Stimulated activated naive CD4-positive, alpha-beta T cell (primary cell): Measurements from ENCODE around the gene NUAK1.

Experiments used
- DNase-seq, 6 experiments: peaks; one replicate each; lab custom pipeline; 2025; lab: John Stamatoyannopoulos, UW

NUAK1 gene

DNA sequence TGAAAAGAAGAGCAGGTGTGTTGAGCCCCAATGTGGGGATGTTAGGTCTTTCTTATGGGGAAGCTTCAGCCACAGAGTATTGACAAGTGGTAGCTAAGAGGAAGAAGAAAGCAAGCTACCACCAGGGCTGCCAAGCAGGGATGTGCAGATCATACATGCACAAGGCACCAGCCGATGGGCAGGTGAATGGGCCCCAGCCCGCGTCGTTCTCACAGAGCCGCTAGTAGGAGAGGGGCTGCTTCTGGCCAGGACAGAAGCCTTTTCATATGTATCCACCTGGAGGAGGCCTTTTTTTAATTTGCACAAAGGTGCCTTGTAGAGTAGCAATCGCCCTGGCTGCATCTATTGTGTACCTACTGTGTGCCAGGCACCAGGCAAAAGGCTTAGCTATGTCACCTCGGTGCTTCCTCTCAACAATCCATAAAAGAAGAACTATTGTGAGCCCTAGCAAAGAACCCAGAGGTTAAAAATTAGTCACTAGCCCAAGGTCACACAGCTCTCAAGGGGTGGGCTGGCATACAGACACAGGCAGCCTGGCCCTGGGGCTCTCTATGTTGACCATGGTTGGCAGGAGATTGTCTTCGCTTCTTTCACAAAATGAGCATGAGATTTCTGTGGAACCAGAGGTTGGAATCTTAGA, 8.2 kb downstream of the NUAK1 start:
- DNase-seq: no peak

DNA sequence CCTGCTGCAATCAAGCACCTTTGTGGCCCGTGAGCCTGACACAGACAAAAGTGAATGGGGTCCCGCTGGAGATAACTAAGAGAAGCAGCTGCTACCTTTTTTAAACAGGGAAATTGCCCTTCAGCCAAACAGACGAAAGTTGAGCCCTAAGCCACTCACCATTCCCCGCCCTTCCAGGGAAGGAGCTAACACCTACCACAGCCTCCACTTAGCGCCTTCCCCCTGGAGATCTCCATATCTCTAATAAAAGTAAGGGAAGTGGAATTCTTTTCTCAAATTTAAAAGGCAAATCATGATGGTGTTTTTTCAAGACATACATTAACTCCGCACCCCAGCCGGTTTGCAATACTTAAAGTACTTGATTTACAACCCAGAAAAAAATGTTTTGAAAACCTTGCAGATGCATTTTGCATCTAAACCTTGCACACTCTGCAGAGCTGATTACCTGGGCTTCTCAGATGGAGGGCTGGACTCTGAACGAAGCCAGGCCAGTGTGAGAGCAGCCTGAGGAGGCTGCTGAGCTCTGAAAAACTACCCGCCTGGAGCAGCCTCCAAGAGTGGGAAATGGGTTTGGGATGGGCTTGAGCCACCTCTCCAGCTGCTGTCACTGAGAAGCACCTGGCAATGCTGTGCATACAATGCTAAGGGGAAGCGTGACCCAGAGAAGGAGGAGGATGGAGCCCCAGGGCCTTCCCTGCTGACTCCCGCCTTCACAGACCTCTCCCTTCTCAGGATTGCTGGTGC, 10.0 kb downstream of the NUAK1 start:
- DNase-seq: no peak

DNA sequence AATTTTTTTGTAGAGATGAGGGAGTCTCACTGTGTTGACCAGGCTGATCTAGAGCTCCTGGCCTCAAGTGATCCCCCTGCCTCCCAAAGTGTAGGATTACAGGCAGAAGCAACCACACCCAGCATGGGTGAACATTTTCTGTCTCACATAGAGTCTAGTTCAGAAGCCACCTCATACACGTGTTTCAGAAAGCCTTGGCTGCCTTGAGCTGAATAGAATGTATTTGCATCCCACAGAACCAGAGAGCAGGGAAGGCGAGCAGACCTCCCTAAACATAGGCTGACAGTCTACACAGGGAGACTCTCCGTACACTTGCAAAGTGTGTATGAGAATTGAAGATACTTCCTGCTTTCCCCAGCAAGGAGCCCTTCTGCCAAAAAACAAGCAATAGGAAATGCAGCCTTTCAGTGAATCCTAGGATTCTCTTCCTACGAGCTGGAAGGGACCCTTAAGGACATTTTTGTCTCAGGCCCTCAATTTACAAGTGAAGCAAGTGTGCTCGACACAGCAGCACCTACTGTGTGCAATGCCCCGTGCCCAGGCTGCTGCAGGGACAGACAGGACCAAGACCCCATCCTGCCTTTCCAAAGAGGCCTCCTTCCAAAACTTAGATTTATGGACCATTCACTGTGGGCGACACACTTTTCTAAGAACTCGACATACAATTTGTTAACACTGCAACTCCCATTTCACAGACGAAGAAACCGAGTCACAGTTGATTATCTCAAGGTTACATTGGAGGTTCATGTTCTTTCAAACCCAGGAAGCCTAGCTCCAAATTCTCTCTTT, 11.2 kb downstream of the NUAK1 start:
- DNase-seq: no peak

DNA sequence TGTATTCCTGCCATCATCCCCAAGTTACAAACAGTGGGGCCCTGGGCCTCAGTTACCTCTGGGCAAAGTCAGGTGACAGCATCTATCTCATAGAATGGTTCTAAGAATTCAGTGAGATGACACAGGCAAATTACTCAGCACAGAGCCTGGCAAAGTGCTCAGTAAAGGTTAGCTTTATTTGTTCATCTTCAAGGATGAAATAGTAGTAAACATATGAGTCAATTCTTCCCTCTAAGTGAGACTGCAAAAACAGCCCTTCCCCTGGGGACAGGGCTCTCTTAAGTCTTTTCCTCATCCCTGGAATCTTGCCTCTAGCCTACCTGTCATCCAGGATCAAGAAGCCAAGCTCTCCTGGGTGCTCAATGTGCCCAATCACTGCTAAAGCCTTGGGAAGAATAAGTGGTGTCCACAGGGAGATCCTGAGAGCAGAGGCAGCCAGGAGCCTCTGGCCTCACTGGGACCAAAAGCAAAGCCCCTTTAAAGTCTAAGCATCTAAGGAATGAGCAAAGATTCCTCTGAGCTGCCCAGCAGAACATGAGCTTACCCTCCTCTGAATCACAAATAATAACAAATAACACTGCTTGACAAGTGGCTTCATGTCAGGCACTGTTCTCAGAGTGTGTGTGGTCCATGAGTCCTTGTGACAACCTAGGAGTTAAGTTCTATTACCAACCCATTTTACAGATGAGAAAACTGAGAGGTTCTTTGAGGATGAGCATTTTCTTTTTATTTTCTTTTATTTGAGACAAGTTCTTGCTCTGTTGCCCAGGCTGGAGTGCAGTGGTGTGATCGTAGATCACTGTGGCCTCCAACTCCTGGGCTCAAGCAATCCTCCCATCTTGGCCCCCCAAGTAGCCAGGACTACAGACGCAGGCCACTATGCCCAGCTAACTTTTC, 12.1 kb downstream of the NUAK1 start:
- DNase-seq: no peak

DNA sequence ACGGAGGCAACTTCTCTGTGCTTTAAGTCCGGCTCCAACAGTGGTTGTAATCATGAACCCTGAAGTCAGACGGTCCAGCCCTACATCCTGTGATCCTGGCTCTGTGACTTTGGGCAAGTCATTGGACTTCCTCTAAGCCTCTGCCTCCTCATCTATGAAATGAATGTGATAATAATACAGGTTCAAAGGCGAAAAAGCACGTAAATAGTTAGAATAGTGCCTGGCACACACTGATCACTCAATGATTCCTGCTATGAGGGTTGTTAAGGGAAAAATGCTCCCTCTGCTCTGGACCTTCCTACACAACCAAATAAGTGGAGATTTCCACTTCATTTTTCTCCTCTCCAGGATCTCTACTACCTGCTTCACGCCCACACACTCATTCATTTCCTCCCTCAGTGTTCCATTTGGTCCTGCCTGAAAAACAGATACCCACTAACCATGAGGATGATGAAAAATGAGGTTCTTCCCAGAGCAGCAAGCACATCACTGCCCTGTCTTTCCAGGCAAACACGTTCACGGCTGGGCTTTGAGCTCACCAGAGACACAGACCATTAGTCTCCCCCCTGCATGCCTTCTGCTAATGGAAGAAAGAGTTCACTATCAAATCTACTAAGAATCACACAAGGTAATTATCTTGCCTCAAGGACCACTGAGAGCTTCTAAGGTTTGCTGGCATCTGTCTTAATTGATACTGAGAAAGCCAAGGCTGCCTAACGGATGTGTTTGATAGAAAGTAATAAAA, 13.2 kb downstream of the NUAK1 start:
- DNase-seq: no peak

DNA sequence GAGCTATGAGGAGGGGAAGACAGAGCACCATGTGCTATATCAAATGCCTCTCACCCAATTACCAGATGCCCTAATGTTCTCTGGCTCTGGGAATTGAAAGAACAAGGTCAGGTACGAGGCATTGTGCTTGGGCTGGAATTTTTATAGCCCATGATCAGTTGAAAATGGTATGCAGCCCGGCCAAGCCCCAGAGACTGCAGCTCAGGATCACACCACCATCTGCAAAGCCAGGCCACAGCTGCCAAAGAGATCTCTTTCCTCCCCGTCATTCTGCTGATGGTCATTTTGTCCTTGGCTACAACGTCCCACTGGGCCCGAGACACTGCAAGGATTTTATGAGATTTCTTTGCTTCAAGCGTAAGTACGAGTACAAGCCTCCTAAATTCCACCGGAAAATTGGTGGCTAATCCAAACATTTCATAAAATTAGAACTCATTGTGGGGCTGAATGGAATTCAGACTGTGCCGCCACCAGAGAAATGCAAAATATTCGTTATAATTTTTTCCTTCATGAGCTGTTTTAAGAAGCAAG, 15.1 kb downstream of the NUAK1 start:
- DNase-seq: no peak

DNA sequence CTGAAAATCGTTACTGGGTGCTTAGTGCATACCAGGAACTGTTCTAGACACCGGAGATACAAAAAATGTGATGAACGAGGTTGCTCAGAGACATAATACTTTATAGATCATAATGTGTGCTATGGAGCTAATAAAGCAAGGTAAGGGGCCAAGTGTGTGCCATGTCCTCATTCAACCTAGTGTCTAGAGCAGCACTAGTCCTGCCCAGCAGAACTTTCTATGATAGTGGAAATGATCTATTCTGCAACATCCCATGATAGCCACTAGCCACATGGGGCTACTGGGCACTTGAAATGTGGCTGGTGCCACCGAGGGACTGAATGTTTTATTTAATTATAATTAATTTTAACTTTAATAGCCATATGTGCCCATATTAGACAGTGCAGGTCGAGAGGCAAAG, 15.6 kb downstream of the NUAK1 start:
- DNase-seq: no peak

DNA sequence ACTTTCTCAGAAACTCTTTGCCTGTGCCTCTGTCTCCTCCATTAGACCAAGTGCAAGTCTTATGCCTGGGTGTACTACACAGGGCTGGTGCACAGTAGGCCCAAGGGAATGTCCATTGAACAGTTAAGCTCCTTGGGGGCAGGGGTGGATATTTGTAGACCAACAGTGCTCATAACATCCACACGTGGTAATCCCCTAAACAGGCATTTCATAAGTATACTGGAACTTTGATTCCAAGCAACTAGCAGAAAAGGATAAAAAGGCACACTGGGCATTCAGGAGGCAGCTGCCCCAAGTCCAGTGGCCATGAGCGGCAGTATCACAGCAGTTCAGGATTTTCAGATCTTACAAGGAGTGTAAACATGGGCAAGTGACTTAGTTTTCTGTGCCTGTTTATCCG, 16.8 kb downstream of the NUAK1 start:
- no peak for DNase-seq

DNA sequence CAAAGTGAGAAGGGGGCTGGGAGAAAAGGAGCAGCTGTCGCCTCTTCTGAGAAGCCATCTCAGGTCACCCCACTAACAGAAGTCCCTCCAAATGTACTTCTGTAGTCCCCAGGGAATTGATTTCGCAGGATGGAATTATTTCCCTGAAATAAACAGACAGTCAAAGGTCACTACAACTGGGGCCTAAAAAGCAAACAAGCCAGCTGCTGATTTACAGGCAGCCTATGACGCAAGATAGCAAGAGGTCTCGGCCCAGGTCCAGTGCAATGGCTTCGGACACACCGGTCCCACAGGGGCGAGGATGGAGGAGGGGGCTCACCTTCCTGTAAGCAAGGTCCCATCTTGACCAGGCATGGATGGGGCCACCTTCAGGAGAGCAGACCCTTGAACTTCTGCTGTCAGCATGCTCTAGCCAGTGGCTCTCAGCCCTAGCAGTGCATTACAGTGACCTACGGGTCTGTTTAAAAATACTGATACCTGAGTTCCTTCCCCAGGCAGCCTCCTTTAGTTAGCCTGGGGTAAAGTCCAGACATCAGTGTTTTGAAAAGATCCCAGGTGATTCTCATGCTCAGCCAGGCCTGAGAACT, 18.1 kb downstream of the NUAK1 start:
- no peak for DNase-seq

DNA sequence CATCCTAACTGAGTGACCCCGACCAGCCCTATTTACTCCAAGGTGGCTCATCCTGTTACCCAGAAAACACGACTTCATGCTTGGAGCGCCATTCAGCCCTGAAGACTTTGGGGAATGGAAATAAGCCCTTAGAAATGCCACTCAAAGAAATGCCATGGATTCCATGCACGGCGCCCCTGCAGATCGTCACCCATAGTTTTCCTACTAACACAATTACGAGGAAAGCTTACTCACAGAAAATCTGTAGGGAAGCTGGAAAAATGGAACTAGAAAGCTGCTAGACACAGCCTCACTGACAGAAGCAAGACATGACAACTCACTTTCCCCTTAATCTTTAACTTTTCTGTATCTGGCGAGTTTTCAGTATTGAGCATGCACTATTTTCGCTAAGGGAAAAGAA, 19.5 kb downstream of the NUAK1 start:
- DNase-seq: no peak

DNA sequence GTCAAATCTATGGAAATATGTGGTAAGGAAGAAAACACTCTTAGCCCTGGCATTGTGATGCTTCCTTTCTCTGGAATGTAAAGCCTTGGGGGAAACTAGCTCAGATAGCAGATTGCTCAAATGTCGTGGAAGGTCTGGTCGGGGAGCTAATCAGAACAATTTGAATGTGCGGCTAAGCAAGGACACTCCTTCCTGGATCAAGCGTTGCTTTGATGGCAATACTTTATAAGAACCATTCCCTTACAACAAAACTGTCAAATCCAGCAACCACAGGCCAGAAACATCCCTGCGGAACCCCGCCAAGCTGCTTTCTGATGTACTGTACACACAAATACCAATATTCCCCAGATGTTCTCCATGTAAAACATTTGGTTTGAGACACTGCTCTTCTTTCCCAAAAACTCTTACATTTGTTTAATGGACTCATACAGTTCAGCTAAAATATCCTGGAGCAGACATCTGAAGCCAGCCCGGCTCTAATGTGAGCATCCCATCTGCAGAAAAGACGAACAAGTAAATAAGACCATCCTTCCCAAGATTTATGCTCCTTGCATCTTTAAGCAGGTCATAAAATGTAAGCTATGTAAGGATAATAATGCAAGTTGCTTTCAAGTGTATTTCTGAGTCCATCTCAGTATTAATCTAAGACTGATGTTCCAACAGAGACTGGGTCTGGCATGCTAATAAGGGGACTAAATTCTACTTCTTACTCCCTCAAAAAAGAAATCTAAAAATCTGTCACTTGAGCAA, 20.2 kb downstream of the NUAK1 start:
- no peak for DNase-seq

DNA sequence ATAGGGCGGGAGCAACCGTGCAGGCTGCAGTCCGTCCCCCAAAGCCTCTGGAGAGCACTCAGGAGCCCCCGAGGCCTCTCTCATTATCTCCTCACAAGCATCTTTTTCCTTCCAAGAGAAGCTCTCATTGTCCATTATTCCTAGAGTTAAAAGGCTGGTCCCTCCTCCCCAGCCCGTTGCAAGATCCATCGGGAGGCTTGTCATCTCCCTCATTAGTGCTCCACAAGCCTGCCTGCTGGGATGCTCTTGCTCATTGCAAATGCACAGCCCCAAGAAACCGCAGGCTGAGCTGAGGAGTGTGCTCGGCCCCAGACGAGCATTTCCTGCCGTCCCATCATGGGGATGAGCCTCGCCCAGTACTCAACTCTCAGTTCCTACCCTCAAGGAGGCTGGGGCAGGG, 23.3 kb downstream of the NUAK1 start:
- no peak for DNase-seq

DNA sequence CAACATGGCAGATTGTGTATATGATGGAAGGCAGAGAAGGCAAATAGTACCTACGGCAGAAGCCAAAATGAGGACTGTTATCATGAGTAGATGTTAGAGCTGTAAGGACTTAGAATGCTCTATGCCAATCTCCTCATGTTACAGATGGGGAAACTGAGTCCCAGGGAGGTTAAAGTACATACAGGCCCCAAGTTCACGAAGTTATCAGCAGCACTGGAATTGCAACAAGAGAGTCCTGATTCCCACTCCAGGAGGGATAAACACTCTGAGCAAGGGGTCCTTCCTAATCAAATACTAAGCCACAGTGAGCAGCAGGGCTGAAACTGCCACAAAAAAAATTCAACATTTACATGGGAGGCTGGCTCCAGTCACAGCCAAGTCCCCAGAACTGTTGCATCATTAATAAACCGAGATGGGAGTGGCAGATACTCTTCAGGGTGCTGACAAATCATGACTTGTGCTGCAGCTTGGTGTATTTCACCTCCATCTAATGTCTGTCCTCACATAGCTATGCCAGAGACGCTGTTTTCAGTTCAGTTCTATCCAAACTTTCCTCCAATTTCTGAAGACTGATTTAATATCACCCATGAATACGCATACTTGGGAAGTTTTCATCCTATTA, 24.2 kb downstream of the NUAK1 start:
- no peak for DNase-seq

DNA sequence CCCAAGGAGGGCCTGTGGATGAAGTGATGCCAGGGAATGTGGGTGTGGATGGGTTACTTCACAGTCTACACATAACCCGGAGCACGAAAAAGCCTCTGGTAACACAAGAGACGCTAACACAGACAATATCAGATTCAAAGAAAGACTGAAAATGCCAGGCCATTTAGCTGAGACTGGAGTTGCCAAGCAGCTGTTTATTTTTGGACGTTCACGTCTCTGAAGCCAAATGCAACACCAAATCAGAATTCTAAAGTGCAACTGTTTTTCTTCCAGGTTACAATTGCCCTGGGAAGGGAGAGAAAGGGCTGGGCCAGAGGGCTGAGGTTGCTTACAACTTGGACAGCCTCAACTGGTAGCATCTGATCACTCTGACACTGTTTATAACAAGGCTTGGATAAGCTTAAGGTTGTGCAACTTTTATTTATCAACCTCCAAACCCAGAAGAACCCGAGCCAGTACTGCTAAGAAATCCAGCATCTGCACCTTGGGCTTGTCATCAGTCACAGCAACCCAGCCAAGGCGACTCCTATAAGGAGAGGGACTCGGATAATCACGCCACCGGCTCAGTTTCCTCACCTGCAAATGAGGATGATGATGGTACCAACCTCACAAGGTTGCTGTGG, 24.8 kb downstream of the NUAK1 start:
- DNase-seq: no peak

DNA sequence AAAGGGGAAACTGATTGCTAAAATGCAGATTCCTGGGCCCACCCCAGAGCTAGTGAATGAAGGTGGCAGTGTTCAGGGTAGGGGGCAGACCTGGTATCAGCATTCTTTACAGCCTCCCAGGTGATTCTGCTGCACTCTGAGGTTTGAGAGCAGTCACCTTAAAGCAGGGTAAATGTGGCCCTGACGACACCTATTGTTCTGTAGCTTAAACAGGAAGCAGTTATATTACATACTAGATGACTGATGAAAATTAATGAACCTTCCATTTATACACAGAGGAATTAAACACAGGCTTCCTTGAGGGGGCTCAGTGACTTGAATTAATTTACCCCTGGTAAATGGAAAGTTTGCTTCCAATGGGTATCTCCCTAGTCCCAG, 25.3 kb downstream of the NUAK1 start:
- DNase-seq: no peak

DNA sequence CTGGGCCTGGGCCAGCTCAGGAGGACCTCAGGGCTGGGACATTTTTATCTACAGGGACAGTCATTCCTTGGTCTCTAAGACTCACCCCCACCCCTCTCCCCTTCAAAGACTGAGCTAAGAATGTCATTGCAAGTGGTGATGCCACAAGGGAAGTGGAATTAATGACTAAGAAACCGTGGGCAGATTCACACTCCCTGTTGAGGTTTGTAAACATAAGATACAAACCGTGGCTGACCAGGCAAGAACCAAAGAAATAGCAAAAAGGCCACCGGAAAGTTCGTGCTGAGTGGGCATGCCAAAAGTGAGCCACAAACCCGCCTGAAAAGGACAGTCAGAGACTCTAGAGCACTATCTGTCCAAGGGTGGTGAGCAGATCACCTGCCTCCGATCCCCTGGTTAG, 25.7 kb downstream of the NUAK1 start:
- DNase-seq: no peak

DNA sequence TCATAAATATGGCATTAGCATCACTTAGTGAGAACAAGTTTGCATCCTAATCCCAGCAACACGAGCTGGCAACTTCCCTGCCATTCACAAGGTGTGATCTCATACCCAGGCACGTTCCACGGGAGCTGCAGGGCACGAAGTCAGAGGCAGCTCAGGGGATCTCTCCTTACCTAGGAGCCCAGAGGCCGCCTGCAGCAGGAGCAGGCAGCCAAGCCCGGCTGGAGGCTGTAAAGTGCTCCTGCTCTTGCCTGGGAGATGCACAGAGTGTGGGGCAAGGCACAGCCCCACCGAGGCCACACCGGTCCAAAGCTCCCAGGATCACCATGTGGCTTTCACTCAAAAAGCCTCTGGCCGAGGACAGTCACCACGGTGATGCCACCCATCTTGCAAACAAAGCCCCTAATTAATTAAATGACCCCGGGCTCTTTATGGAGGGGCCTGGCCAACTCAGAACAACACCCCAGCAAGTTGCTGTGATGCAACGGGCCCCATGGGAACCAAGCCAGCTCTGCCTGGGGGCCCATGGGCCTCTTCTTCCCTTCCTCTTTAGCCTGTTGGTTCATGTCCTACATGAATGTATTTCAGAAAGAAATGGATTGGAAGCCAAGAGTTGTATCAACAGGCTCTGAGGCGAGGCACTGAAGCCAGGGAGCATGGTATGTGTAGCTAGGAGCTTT, 26.5 kb downstream of the NUAK1 start:
- DNase-seq: no peak

DNA sequence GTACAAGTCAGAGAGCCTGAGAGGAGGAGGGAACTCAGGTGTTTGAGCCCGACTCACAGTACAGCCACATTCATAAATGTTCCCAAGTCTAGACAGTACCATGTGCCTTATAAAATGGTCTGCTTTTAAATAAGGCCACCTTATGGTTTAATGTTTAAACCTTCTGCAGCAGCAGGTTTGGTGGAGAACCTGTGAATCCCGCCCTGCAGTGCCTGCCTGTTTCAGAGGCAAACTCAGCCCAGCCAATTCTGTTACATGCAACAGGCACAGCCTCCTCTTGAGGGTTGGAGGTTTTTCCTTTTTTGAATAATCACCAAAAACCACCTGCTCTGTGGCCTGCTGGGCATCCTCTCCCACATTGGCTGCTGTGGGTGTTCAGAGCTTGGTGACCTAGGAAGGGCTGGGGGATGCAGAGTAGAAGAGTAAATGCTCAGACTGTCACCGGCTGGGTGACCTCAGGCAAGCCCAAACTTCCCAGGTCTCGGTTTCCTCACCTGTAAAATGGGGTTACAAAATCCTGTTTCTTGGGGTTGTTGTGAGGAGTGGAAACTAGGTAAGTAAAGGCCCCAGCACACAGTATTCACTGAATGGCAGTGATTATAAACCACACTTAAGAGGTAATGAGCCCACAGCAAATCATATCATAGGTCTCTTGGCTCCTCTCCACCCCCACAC, 28.0 kb downstream of the NUAK1 start:
- DNase-seq: no peak
